BJ (cell line): ENCODE data around the gene RAB11B. TPM values are rescaled to one million over a fixed set of nuclear protein-coding genes. Genes with fewer than 3 reads are reported as not detected.

Experiments used
- CTCF ChIA-PET: fragments of 350-600 bp; formaldehyde crosslinking; extraction: SDS; loops from one replicate; lab custom pipeline; 2021; ENCODE audit warnings: antibody characterized with exemption, inconsistent platforms; lab: Yijun Ruan, JAX
- POLR2A ChIA-PET: fragments of 300-600 bp; sonication (Branson Sonifier 250); formaldehyde crosslinking; extraction: SDS; loops from one replicate; lab custom pipeline; 2021; ENCODE audit warnings: antibody characterized with exemption; lab: Charles Lee
- DNase-seq: peaks from one replicate; pipeline ENCODE4 v3.0.0-alpha.2; 2011; ENCODE audit warnings: low read depth
- H3K27me3 ChIP-seq: 2 replicates; pipeline ENCODE4 v1.6.0; 2011; ENCODE audit warnings: low read length; ENCODE audit not compliant: control insufficient read depth, insufficient read depth
- H3K36me3 ChIP-seq: 2 replicates; pipeline ENCODE4 v1.5.1; 2011; ENCODE audit warnings: low read length; ENCODE audit not compliant: control insufficient read depth, insufficient read depth
- H3K4me3 ChIP-seq: 2 replicates; pipeline ENCODE4 v1.5.1; 2011; ENCODE audit warnings: low read depth, mild to moderate bottlenecking, control low read depth, low read length
- polyA plus RNA-seq: library from polyadenylated mRNA; depleted of rRNA; stranded (reverse); fragments of >200 nt; gene quantifications from 2 replicates; pipeline ENCODE4 v1.2.3, GENCODE V29; 2011
- TF ChIP-seq, protein P1 (sequence below): IDR thresholded peaks from 2 replicates; pipeline ENCODE4 v1.5.1; 2011; ENCODE audit warnings: low read depth, mild to moderate bottlenecking, control low read depth, inconsistent platforms, low read length, moderate library complexity; ENCODE audit not compliant: insufficient read depth

Gene RAB11B
- polyA plus RNA-seq, 1 experiment: 50.0 TPM

DNA sequence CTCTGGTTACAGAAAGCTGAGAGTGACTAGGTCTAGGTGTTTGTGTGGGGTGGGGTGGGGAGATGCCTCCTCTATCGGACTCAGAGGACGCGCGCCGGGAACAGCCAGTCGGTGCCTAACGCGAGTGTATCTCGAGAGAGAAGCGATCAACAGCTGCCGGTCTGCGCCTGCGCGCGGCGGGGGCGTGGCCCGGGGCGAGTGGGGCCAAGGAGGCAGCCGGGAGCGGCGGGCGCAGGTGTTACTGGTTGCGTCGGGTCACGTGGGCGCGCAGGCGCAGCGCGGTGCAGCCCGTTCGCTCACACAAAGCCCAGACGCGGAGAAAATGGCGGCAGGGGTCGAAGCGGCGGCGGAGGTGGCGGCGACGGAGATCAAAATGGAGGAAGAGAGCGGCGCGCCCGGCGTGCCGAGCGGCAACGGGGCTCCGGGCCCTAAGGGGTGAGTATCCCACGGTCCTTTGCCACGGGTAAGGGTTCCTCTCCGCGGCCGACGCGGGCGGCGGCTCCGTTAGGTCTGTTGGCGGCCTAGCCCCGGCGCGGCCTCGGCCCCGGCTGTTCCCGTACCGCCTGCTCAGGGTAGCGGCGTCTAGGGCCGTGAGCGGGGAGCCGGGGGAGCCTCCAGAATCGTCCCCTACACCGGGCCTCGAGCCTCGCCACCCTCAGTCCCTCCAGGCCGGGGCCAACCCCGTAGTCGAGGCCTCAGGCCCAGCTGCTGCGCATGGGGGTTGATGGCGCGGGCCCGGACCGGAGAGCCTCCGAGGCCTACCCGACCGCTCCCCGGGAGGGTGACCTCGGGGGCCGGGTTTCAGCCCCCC, 54.7 kb downstream of the RAB11B start, which contains the start of gene HNRNPM:
Gene HNRNPM (plus strand): TSS at position 299 of the 811 bp plus-strand sequence. CDS start 24 bp downstream, at position 323.
- Histone ChIP-seq H3K27me3 (no peaks in the 10 kb centered on the region), H3K4me3 (peak within 1 kb of the TSS; percentile 99), H3K36me3 (peaks cover 5% of the 10 kb centered on the region; the same call in 1 of the 2 replicates)
- TF ChIP-seq, protein P1, sequence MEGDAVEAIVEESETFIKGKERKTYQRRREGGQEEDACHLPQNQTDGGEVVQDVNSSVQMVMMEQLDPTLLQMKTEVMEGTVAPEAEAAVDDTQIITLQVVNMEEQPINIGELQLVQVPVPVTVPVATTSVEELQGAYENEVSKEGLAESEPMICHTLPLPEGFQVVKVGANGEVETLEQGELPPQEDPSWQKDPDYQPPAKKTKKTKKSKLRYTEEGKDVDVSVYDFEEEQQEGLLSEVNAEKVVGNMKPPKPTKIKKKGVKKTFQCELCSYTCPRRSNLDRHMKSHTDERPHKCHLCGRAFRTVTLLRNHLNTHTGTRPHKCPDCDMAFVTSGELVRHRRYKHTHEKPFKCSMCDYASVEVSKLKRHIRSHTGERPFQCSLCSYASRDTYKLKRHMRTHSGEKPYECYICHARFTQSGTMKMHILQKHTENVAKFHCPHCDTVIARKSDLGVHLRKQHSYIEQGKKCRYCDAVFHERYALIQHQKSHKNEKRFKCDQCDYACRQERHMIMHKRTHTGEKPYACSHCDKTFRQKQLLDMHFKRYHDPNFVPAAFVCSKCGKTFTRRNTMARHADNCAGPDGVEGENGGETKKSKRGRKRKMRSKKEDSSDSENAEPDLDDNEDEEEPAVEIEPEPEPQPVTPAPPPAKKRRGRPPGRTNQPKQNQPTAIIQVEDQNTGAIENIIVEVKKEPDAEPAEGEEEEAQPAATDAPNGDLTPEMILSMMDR: no peak
- POLR2A ChIA-PET: interaction anchor here (0.6 to 1.0 kb wide), 5 partner anchors 69 to 111 kb away, joined by 3 to 5 read pairs (median 3); partner anchors contain the start of gene ZNF414
- DNase-seq: peak; percentile 84
- CTCF ChIA-PET: interaction anchor here (1.0 to 1.9 kb wide), 2 partner anchors 32 to 134 kb away, joined by 3 to 5 read pairs; partner anchors contain the start of gene MARCHF2

DNA sequence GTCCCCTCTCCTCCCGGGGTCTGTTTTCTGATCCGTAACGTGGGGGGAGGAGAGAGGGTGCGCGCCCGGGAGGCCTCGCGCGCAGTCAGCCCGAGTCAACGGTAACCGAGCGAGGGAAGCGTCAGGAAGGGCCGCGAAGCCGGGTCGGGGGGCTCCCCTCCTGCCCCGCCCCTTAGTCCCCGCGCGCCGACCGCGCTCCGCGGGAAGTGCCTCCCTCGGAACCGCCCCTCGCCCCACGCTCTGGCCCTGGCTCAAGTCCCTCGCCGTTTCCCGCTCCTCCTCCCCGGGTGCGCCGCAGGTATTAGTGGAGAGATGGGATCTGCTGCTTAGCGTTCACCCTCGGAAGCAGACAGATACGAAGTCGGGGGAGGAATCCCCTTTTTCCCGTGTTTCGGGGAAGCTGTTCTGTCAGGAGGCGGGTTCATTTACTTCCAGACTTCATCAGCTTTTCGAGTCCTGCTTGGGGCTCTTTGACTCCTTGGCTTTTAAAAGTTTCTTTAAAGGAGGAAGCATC, 55.4 kb downstream of the RAB11B start:
- CTCF ChIA-PET: interaction anchor here (1.7 to 1.9 kb wide), 2 partner anchors 32 to 91 kb away, joined by 5 to 6 read pairs; partner anchors contain the start of gene MARCHF2
- no peaks in the 10 kb centered on the region for H3K27me3 ChIP-seq
- POLR2A ChIA-PET: no interaction called here
- TF ChIP-seq, protein P1: no peak
- peaks cover 5% of the 10 kb centered on the region; the same call in 1 of the 2 replicates for H3K36me3 ChIP-seq
- DNase-seq: no peak
- peak overlapping the region; percentile 99 for H3K4me3 ChIP-seq

DNA sequence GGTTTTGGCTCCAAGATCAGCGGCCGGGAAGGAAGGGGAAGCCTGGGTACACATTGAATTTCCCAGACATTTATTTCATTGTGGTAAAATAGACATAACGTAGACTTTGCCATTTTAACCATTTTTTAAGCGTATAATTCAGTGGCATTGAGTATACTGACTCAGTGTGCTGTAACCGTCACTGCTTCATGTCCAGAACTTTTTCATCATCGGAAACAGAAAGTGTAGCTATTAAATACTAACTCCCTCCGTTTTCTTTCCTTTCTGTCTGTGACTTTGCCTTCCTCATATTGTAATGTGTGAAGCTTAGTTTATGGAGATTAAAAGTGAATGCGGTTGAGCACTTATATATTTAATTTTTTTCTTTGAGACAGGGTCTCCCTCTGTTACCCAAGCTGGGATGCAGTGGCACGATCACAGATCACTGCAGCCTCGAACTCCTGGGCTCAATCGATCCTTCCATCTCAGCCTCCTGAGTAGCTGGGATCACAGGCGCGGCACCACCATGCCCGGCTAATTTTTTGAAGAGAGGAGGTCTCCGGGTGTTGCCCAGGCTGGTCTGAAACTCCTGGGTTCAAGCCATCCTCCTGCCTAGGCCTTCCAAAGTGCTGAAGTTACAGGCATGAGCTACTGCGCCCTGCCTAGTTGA, 56.0 kb downstream of the RAB11B start:
- POLR2A ChIA-PET: interaction anchor here (0.6 kb wide), 1 partner anchor 136 kb away, joined by 11 read pairs; no protein-coding TSS in a partner anchor
- Histone ChIP-seq H3K27me3 (no peaks in the 10 kb centered on the region), H3K36me3 (peaks cover 5% of the 10 kb centered on the region; the same call in 1 of the 2 replicates), H3K4me3 (peak overlapping the region; percentile 99)
- TF ChIP-seq, protein P1: no peak
- DNase-seq: no peak
- CTCF ChIA-PET: interaction anchor here (0.6 to 1.9 kb wide), 3 partner anchors 33 to 98 kb away, joined by 3 to 6 read pairs (median 5); partner anchors contain the start of gene MARCHF2

DNA sequence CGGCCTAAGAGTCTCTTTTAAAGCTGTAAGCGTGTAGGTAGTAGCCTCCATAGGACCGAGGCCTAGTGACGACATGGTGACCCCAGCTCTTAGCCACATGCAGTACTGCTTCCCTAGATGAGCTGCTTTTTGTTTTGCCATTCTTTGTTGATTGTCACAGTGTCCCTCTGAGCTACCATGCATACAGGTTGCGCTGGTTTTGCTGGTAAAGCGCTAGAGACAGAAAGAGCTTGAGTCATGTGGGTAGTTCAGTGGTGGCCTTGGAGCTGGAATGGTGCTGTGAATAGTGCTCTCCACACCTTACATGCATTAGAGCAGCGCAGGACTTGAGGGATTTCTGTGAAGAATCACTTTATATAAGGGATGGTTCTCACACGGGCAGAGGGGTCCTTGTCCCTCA, 59.7 kb downstream of the RAB11B start:
- Histone ChIP-seq H3K36me3 (peaks cover 7% of the 10 kb centered on the region; the same call in 1 of the 2 replicates), H3K27me3 (no peaks in the 10 kb centered on the region), H3K4me3 (no peak overlapping the region)
- DNase-seq: no peak
- ChIA-PET POLR2A (no interaction called here), CTCF (interaction anchor here (1.3 to 3.2 kb wide), 4 partner anchors 10 to 128 kb away, joined by 3 to 15 read pairs (median 4); partner anchors contain the start of gene MYO1F)
- TF ChIP-seq, protein P1: no peak
